PC-3 (cell line): ENCODE measurements around the gene COMT. TPM values are rescaled to one million over a fixed set of nuclear protein-coding genes. Genes with fewer than 3 reads are reported as not detected.

Source experiments
- ATAC-seq: fragments of 200-7000 bp; cut with Tn5 transposase; 2 replicates; pipeline ENCODE4 v1.9.1; 2020; ENCODE audit warnings: mild to moderate bottlenecking, moderate library complexity
- BruUV-seq: library from RNA; stranded (reverse); fragments of 400-500 nt; replicated peaks from 2 replicates; lab custom pipeline; 2021; lab: Mats Ljungman, UMichigan
- CTCF ChIA-PET: fragments of 300-600 bp; sonication (Branson Sonifier 250); formaldehyde crosslinking; loops from one replicate; lab custom pipeline; 2022; ENCODE audit warnings: antibody characterized with exemption; lab: Charles Lee
- POLR2A ChIA-PET: fragments of 300-600 bp; sonication (Branson Sonifier 250); formaldehyde crosslinking; loops from one replicate; lab custom pipeline; 2022; ENCODE audit warnings: antibody characterized with exemption; ENCODE audit not compliant: unreplicated experiment; lab: Charles Lee
- DNase-seq: peaks from one replicate; pipeline ENCODE4 v3.0.0-alpha.2; 2015
- H2AFZ ChIP-seq: fragments of 300-600 bp; sonication (generic); 2 replicates; pipeline ENCODE4 v1.6.0; 2016; ENCODE audit warnings: antibody characterized with exemption, low read length
- H3F3A ChIP-seq: fragments of 300-600 bp; sonication (generic); one replicate; pipeline ENCODE4 v1.6.0; 2017; ENCODE audit warnings: antibody characterized with exemption, low read length, control low read depth, mild to moderate bottlenecking; ENCODE audit not compliant: unreplicated experiment
- H3K27ac ChIP-seq: fragments of 300-600 bp; sonication (generic); 2 replicates; pipeline ENCODE4 v1.5.1; 2016; ENCODE audit warnings: mild to moderate bottlenecking, low read length
- H3K27me3 ChIP-seq: fragments of 300-600 bp; sonication (generic); 2 replicates; pipeline ENCODE4 v1.6.1; 2016; ENCODE audit warnings: low read length, mixed read lengths
- H3K36me3 ChIP-seq: fragments of 300-600 bp; sonication (generic); 2 replicates; pipeline ENCODE4 v1.6.1; 2016; ENCODE audit warnings: low read depth, mixed run types, low read length, mixed read lengths
- H3K4me1 ChIP-seq: fragments of 300-600 bp; sonication (generic); 2 replicates; pipeline ENCODE4 v1.5.1; 2016; ENCODE audit warnings: low read length; ENCODE audit not compliant: insufficient read depth
- H3K4me2 ChIP-seq: fragments of 300-600 bp; sonication (generic); 2 replicates; pipeline ENCODE4 v1.6.0; 2016; ENCODE audit warnings: low read length
- H3K4me3 ChIP-seq: fragments of 300-600 bp; sonication (generic); 2 replicates; pipeline ENCODE4 v1.5.1; 2016; ENCODE audit warnings: mild to moderate bottlenecking, low read length, mixed read lengths
- H3K79me2 ChIP-seq: fragments of 300-600 bp; sonication (generic); 2 replicates; pipeline ENCODE4 v1.6.1; 2017; ENCODE audit warnings: low read length, mixed read lengths
- H3K9ac ChIP-seq: fragments of 300-600 bp; sonication (generic); 2 replicates; pipeline ENCODE4 v1.6.0; 2016; ENCODE audit warnings: mild to moderate bottlenecking, low read length
- H3K9me2 ChIP-seq: fragments of 300-600 bp; sonication (generic); replicated peaks from 2 replicates; pipeline ENCODE4 v1.6.1; 2016; ENCODE audit warnings: mixed run types, low read length, mixed read lengths
- H3K9me3 ChIP-seq: fragments of 300-600 bp; sonication (generic); 2 replicates; pipeline ENCODE4 v1.6.1; 2016; ENCODE audit warnings: low read length, mixed read lengths
- H4K20me1 ChIP-seq: fragments of 300-600 bp; sonication (generic); 2 replicates; pipeline ENCODE4 v1.6.1; 2016; ENCODE audit warnings: low read length, mixed read lengths
- EZH2 ChIP-seq: fragments of 300-600 bp; sonication (generic); IDR thresholded peaks from one replicate; pipeline ENCODE4 v1.6.1; 2017; ENCODE audit warnings: antibody characterized with exemption, mild to moderate bottlenecking, low read length; ENCODE audit not compliant: unreplicated experiment
- EZH2phosphoT487 ChIP-seq: fragments of 300-600 bp; sonication (generic); IDR thresholded peaks from 2 replicates; pipeline ENCODE4 v1.6.1; 2018; ENCODE audit warnings: mild to moderate bottlenecking, antibody characterized with exemption, low read length, borderline replicate concordance
- intact Hi-C: fragments of 100-400 bp; cut with micrococcal nuclease; formaldehyde crosslinking; loops from 2 replicates; pipeline ENCODE4 v1.9.0; 2023
- total RNA-seq: library from RNA; depleted of rRNA; stranded (reverse); fragments of >200 nt; gene quantifications from 2 replicates; pipeline ENCODE4 v1.2.3, GENCODE V29; 2014
- TF ChIP-seq, protein P1 (sequence below): fragments of 300-600 bp; sonication (generic); conservative IDR thresholded peaks from 2 replicates; pipeline ENCODE4 v1.5.1; 2017; ENCODE audit warnings: antibody characterized with exemption, low read depth, mild to moderate bottlenecking, low read length

The COMT gene
- total RNA-seq, 1 experiment from 2014 or later = 204 TPM

DNA sequence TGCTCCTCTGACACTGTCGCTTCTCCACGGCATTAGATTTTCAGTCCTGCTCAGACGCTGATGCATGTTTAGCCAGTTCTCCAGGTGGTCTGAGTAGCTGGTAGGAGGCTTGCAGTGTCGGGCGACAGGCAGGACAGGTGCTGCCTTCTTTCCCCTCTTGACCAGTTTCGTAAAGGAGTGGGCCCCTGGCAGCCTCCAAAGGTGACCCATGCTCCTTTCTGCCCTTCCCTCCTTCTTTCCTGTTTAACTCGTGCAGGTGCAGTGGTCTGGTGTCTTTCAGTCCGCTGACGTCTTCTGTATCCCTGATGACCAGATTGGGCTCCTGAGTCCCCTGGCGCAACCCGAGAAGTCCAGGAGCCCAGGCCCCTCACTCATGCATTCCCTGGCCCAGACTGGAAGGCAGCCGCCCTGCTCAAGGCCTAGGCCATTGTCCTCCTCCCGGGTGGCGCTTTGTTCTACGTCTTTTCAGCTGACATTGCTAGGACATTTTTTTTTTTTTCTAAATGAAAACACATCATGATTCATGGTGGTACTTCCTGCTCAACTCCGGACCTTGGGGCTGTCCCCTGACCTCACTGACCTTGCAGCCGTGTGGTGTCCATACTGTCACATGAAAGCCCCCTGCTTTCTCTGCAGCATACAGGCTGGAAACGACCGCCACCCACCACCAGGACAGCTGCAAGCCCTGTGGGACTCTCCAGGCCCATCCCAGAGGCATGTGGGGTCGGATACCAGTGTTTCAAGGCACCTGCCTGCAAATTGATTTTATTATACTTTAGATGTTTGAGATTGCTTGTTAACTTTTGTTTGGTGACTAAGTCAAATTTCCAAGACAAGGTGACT is 25.6 kb downstream of the COMT start:
- no peak overlapping the region for H3K4me3 ChIP-seq
- H3K9me2 ChIP-seq = no peaks in the 10 kb centered on the region
- H3K79me2 ChIP-seq = peaks cover 10% of the 10 kb centered on the region
- no peaks in the 10 kb centered on the region for H3K9me3 ChIP-seq
- ATAC-seq (no peak), DNase-seq (no peak)
- CTCF ChIA-PET = no interaction called here
- no peaks in the 10 kb centered on the region for H4K20me1 ChIP-seq
- POLR2A ChIA-PET = interaction anchor here (0.7 kb wide), 1 partner anchor 60 kb away, joined by 10 read pairs; no protein-coding TSS in a partner anchor
- TF ChIP-seq EZH2 (no peak), EZH2phosphoT487 (no peak)
- TF ChIP-seq, protein P1, sequence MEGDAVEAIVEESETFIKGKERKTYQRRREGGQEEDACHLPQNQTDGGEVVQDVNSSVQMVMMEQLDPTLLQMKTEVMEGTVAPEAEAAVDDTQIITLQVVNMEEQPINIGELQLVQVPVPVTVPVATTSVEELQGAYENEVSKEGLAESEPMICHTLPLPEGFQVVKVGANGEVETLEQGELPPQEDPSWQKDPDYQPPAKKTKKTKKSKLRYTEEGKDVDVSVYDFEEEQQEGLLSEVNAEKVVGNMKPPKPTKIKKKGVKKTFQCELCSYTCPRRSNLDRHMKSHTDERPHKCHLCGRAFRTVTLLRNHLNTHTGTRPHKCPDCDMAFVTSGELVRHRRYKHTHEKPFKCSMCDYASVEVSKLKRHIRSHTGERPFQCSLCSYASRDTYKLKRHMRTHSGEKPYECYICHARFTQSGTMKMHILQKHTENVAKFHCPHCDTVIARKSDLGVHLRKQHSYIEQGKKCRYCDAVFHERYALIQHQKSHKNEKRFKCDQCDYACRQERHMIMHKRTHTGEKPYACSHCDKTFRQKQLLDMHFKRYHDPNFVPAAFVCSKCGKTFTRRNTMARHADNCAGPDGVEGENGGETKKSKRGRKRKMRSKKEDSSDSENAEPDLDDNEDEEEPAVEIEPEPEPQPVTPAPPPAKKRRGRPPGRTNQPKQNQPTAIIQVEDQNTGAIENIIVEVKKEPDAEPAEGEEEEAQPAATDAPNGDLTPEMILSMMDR = no peak
- intact Hi-C loops = no loop called here
- H3K9ac ChIP-seq = no peak overlapping the region
- no peaks in the 10 kb centered on the region; the same call in 1 of the 2 replicates for H3K36me3 ChIP-seq
- H2AFZ ChIP-seq = no peak overlapping the region
- no TSS peak for BruUV-seq
- no peak overlapping the region for H3K4me2 ChIP-seq
- no peaks in the 10 kb centered on the region for H3F3A ChIP-seq
- no peak overlapping the region for H3K27ac ChIP-seq
- H3K4me1 ChIP-seq = peaks cover 18% of the 10 kb centered on the region
- no peaks in the 10 kb centered on the region for H3K27me3 ChIP-seq

GRCh38 chr22:19967850-19968449 is 26.4 kb downstream of the COMT start:
- POLR2A ChIA-PET = no interaction called here
- Histone ChIP-seq H3K9ac (no peak overlapping the region), H3K27ac (no peak overlapping the region), H2AFZ (no peak overlapping the region), H3K4me3 (no peak overlapping the region), H4K20me1 (no peaks in the 10 kb centered on the region), H3K9me3 (no peaks in the 10 kb centered on the region), H3K4me1 (peaks cover 12% of the 10 kb centered on the region), H3K27me3 (no peaks in the 10 kb centered on the region), H3K4me2 (no peak overlapping the region), H3K79me2 (peaks cover 10% of the 10 kb centered on the region), H3F3A (no peaks in the 10 kb centered on the region), H3K36me3 (no peaks in the 10 kb centered on the region; the same call in 1 of the 2 replicates), H3K9me2 (no peaks in the 10 kb centered on the region)
- intact Hi-C loops = no loop called here
- CTCF ChIA-PET = no interaction called here
- no peak for DNase-seq
- TF ChIP-seq EZH2phosphoT487 (no peak), EZH2 (no peak)
- TF ChIP-seq, protein P1 = no peak
- ATAC-seq = no peak
- no TSS peak for BruUV-seq
